Measurements from ENCODE around the gene ACTR3C.

ACTR3C gene

DNA sequence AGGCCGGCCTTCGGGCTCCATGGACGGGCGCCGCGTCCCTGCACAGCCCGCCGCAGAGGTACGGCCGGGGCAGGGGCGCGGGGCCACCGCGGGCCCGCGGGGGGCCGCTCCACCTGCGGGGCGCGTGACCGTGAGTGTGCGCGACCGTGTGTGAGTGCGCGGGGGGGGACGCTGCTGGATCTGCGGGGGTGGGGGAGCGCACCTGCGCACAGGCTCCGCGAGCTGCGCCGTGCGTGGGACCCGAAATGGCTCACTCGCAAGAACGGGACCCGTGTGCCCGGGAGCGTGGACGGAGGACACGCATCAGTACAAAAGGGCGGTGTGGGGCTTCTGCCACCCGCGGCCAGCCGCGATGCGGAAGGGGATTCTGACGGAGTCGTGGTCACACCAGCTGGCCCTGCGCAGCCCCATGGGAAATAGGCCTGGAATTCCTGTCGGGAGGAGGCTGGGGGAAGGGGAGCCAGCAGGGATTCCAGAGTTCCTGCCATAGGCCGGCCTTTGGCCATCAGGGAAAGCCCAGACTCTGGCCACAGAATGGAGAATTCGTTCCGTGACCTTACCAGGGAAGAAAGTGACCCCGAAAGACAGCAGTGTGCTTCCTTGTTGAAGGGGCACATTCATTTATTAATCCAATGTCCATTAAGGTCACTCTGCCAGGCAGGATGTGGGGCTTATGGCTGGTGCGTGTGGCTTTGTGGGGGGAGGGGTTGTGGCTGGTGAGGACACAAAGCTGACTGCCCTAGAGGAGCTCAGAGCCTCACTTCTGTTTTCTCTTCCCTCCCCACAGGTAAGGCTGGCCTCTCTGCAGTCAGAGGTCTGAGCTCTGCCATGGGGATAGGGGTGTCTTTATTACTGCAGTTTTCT is 45.8 kb upstream of the ACTR3C start:
- ChIA-PET POLR2A (interaction anchor here (0.8 to 3.3 kb wide), 17 partner anchors 9 to 55 kb away, joined by 3 to 50 read pairs (median 4); partner anchors contain the start of genes ACTR3C, LRRC61 and ZNF775), CTCF (interaction anchor here (0.8 to 1.1 kb wide), 3 partner anchors 9 to 1108 kb away, joined by 3 read pairs; no protein-coding TSS in a partner anchor)
- TF ChIP-seq TARDBP (IDR thresholded peaks at IDR 0.05): peak; percentile 60
- TF ChIP-seq L3MBTL2 (conservative IDR thresholded peaks at IDR 0.05): peak; percentile 53
- no peak for TF ChIP-seq ELF4 (IDR thresholded peaks at IDR 0.05)
- no peak for TF ChIP-seq CTBP1 (IDR thresholded peaks at IDR 0.05; ENCODE audit: borderline replicate concordance)
- peak; percentile 72 for DNase-seq (ENCODE audit: extremely low spot score)

DNA sequence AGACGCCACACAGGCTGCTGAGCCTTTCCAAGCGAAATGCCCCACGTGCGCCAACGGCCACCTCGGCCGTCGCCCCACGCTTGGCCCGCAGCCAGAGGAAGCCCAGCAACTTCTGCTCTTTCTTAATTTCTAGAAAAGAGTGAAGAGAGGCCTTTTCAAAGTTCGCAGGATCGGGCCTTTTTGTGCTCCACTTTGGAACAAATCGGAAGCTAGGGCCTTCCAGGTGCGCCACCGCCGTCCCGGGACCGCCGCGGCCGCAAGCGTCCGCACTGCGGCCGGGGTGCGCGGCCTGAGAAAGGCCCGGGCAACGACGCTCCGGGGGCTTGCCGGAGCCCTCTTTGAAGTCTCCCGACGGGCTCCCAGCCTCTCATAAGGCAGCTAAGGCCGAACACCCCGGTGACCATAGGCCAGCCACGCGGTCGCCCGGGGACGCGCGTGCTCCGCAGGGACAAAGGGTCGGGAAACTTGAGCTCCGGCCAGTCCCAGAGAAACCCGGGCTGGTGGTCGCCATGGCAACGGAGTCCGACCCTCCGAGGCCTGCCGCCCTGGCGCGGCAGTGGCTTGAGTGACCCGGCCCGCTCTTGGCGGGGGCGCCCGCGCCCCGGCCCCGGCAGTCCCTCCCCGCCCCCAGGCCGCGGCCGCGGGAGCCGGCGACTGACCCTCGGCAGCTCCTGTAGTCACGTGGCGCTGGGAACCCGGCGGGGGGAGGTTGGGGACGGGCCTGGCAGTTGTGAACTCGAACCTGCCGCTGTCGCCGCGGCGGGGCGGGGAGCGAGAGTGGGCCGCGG is 44.9 kb upstream of the ACTR3C start, which contains the start of gene REPIN1:
Gene REPIN1, plus strand, starts transcription at position 727 of the 788 bp plus-strand sequence. CDS start 890 bp downstream, outside the sequence.
- peak; percentile 86 for DNase-seq (ENCODE audit: extremely low spot score)
- CTCF ChIA-PET: interaction anchor here (0.9 kb wide), 1 partner anchor 10 kb away, joined by 3 read pairs; no protein-coding TSS in a partner anchor
- POLR2A ChIA-PET: interaction anchor here (0.7 to 3.3 kb wide), 15 partner anchors 10 to 48 kb away, joined by 3 to 50 read pairs (median 4); partner anchors contain the start of genes ACTR3C, LRRC61 and ZNF775

DNA sequence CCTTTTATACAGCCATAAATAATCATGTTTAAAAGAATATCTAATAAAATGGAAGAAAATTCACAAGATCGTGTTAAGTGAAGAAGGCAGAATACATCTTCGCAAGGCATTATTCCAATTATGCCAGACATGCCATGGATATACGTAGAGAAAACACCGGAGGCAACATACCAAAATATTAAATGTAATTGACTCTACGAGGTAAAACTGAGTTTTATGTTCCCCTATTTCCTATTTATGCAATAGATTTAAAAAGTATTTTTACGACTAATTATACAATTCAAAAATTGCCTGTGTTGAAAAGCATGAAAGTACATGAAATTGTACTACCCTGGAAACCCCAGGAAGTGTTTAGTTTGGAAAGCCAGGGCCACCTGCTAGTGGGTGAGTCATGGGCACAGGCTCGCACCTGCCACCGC is 44.3 kb upstream of the ACTR3C start:
- DNase-seq (ENCODE audit: extremely low spot score): no peak
- POLR2A ChIA-PET: interaction anchor here (1.0 to 3.3 kb wide), 11 partner anchors 10 to 44 kb away, joined by 3 to 50 read pairs (median 11); partner anchors contain the start of genes ACTR3C, LRRC61 and ZNF775
- TF ChIP-seq NFRKB (IDR thresholded peaks at IDR 0.05) (no peak), ELF4 (IDR thresholded peaks at IDR 0.05) (0 out of 2 replicates have a peak, but pooled peaks have one; percentile 5)
- CTCF ChIA-PET: interaction anchor here (0.7 kb wide), 1 partner anchor 10 kb away, joined by 4 read pairs; no protein-coding TSS in a partner anchor

More for the DNA sequence above, 44.9 kb upstream of the ACTR3C start, which contains the start of gene REPIN1:
- TF ChIP-seq FOXA1 (IDR thresholded peaks at IDR 0.05): no peak
- TF ChIP-seq L3MBTL2 (conservative IDR thresholded peaks at IDR 0.05): peak; percentile 92
- TF ChIP-seq LEF1 (IDR thresholded peaks at IDR 0.05; ENCODE audit: borderline replicate concordance): peak; percentile 79; the same call in 1 of the 2 replicates
- TF ChIP-seq FOXM1 (IDR thresholded peaks at IDR 0.05; ENCODE audit: borderline replicate concordance): peak; percentile 71; the same call in 1 of the 2 replicates
- no peak for TF ChIP-seq ZNF384 (IDR thresholded peaks at IDR 0.05)
- 0 out of 2 replicates have a peak, but pooled peaks have one; percentile 5 for TF ChIP-seq ELF4 (IDR thresholded peaks at IDR 0.05)
- peak; percentile 51; the same call in 1 of the 2 replicates for TF ChIP-seq CTBP1 (IDR thresholded peaks at IDR 0.05; ENCODE audit: borderline replicate concordance)

DNA sequence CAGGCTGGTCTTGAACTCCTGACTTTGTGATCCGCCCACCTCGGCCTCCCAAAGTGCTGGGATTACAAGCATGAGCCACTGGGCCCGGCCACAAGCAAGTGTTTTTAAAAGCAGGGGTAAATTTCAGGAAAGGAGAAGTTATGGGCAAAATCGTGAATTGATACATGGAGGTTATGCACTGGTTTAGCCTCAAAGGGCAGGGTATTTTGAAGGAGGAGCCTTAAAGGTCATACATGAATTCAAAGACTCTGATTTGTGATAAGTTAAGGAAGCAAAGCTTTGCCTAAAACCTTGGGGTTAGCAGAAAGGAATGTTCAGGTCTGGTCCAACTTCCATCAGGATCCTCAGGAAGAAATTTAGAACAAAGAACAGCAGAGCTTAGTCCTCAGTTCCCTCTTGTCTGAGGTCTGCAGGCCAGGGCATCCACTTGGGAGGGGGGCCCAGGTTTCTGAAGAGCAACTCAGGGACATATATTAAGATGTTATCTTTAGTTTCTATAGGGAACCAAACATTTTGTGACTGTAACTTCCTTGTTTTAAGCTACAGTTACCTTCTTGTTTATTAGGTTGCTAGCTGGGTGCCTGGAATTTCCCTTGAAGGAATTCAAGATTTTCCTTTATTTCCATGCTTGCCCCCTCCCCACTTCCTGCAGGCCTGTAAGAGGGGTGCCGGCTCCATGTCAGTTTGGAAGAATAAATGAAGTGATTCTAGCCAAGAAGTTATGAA is 42.5 kb upstream of the ACTR3C start:
- no peak for TF ChIP-seq FOXA1 (IDR thresholded peaks at IDR 0.05)
- TF ChIP-seq NFRKB (IDR thresholded peaks at IDR 0.05): no peak
- no peak for TF ChIP-seq SUZ12 (IDR thresholded peaks at IDR 0.05)
- TF ChIP-seq PKNOX1 (IDR thresholded peaks at IDR 0.05): no peak
- POLR2A ChIA-PET: interaction anchor here (0.6 to 1.3 kb wide), 3 partner anchors 12 to 43 kb away, joined by 3 to 6 read pairs (median 4); partner anchors contain the start of genes ACTR3C and LRRC61
- CTCF ChIA-PET: interaction anchor here (1.0 to 2.1 kb wide), 2 partner anchors 10 to 12 kb away, joined by 3 to 9 read pairs; no protein-coding TSS in a partner anchor

GRCh38 chr7:150365194-150365593 is 41.8 kb upstream of the ACTR3C start:
- CTCF ChIA-PET: interaction anchor here (2.1 kb wide), 1 partner anchor 9 kb away, joined by 9 read pairs; no protein-coding TSS in a partner anchor
- DNase-seq (ENCODE audit: extremely low spot score): no peak
- TF ChIP-seq CTBP1 (IDR thresholded peaks at IDR 0.05; ENCODE audit: borderline replicate concordance): no peak
- TF ChIP-seq FOXM1 (IDR thresholded peaks at IDR 0.05; ENCODE audit: borderline replicate concordance): no peak
- POLR2A ChIA-PET: interaction anchor here (1.0 kb wide), 1 partner anchor 42 kb away, joined by 4 read pairs; the partner anchor contains the start of genes ACTR3C and LRRC61

More for the DNA sequence above, 42.5 kb upstream of the ACTR3C start:
- no peak for DNase-seq (ENCODE audit: extremely low spot score)

- POLR2A ChIA-PET: interaction anchor here (3.6 kb wide), 1 partner anchor 14 kb away, joined by 10 read pairs; no protein-coding TSS in a partner anchor
- DNase-seq (ENCODE audit: extremely low spot score): no peak
- TF ChIP-seq SUZ12 (IDR thresholded peaks at IDR 0.05) (no peak), LEF1 (IDR thresholded peaks at IDR 0.05; ENCODE audit: borderline replicate concordance) (no peak), FOXA1 (IDR thresholded peaks at IDR 0.05) (no peak), PKNOX1 (IDR thresholded peaks at IDR 0.05) (no peak), BHLHE40 (IDR thresholded peaks at IDR 0.05; ENCODE audit: borderline replicate concordance) (no peak), FOXM1 (IDR thresholded peaks at IDR 0.05; ENCODE audit: borderline replicate concordance) (no peak), TARDBP (IDR thresholded peaks at IDR 0.05) (no peak), CTBP1 (IDR thresholded peaks at IDR 0.05; ENCODE audit: borderline replicate concordance) (no peak), ARNT (IDR thresholded peaks at IDR 0.05) (no peak), HDGF (IDR thresholded peaks at IDR 0.05; ENCODE audit: borderline replicate concordance) (no peak), FOXK2 (IDR thresholded peaks at IDR 0.05) (no peak), L3MBTL2 (conservative IDR thresholded peaks at IDR 0.05) (no peak), ELF4 (IDR thresholded peaks at IDR 0.05) (no peak), SP1 (IDR thresholded peaks at IDR 0.05) (no peak), NFRKB (IDR thresholded peaks at IDR 0.05) (no peak), ZNF384 (IDR thresholded peaks at IDR 0.05) (no peak)
- CTCF ChIA-PET: no interaction called here
Observed at GRCh38 chr7:150363872-150364271, 40.5 kb upstream of the ACTR3C start.
